RKO (cell line): ENCODE data around the gene DPY19L1.
A peak's percentile ranks its signal among the peaks of the same experiment; 100 is the strongest.
"Not testable (repeated sequence)": the region's sequence is repeated elsewhere in the genome, so short reads cannot be mapped to it uniquely, and the experiment has no call there.

Source experiments
- DNase-seq: peaks from one replicate; pipeline ENCODE4 v3.0.0-alpha.2; 2016; ENCODE audit warnings: low spot score

Gene DPY19L1

GRCh38 chr7:34988442-34989125 is 48.7 kb downstream of the DPY19L1 start:
- DNase-seq = not testable (repeated sequence)

GRCh38 chr7:34985155-34985554 is 52.1 kb downstream of the DPY19L1 start:
- not testable (repeated sequence) for DNase-seq

- DNase-seq = not testable (repeated sequence)
These were observed 53.1 kb downstream of the DPY19L1 start for GRCh38 chr7:34984140-34984539.

- no peak for DNase-seq
These were observed 54.8 kb downstream of the DPY19L1 start for GRCh38 chr7:34982371-34983019.

GRCh38 chr7:34979124-34979523 is 58.2 kb downstream of the DPY19L1 start:
- DNase-seq = not testable (repeated sequence)

GRCh38 chr7:34973400-34973760 is 63.9 kb downstream of the DPY19L1 start:
- no peak for DNase-seq

GRCh38 chr7:34972739-34973399 is 64.4 kb downstream of the DPY19L1 start:
- not testable (repeated sequence) for DNase-seq

- not testable (repeated sequence) for DNase-seq
These were observed 69.5 kb downstream of the DPY19L1 start for GRCh38 chr7:34967818-34968217.

GRCh38 chr7:34966504-34966903 is 70.8 kb downstream of the DPY19L1 start:
- not testable (repeated sequence) for DNase-seq

GRCh38 chr7:34958021-34958420 is 79.3 kb downstream of the DPY19L1 start:
- DNase-seq = no peak

- no peak for DNase-seq
These were observed 84.5 kb downstream of the DPY19L1 start for GRCh38 chr7:34952822-34953221.

- DNase-seq = no peak
These were observed 87.9 kb downstream of the DPY19L1 start for GRCh38 chr7:34949361-34949760.

GRCh38 chr7:34947427-34947826 is 89.9 kb downstream of the DPY19L1 start:
- DNase-seq = not testable (repeated sequence)

GRCh38 chr7:34946486-34946885 is 90.8 kb downstream of the DPY19L1 start:
- DNase-seq = no peak

- not testable (repeated sequence) for DNase-seq
These were observed 91.3 kb downstream of the DPY19L1 start for GRCh38 chr7:34945894-34946477.

- DNase-seq = peak; percentile 3
These were observed 98.1 kb downstream of the DPY19L1 start for GRCh38 chr7:34939175-34939574.

GRCh38 chr7:34935735-34936165 is 101.5 kb downstream of the DPY19L1 start:
- not testable (repeated sequence) for DNase-seq

GRCh38 chr7:34931739-34932138 is 105.5 kb downstream of the DPY19L1 start:
- DNase-seq = no peak

- not testable (repeated sequence) for DNase-seq
These were observed 107.5 kb downstream of the DPY19L1 start for GRCh38 chr7:34929783-34930182.

- no peak for DNase-seq
These were observed 108.7 kb downstream of the DPY19L1 start for GRCh38 chr7:34928560-34928959.

GRCh38 chr7:34928052-34928451 is 109.2 kb downstream of the DPY19L1 start:
- peak; percentile 8 for DNase-seq

GRCh38 chr7:34920470-34920869 is 116.8 kb downstream of the DPY19L1 start:
- not testable (repeated sequence) for DNase-seq

GRCh38 chr7:34919038-34919437 is 118.2 kb downstream of the DPY19L1 start:
- not testable (repeated sequence) for DNase-seq
